Measurements from ENCODE around the gene RHBDL3.

The RHBDL3 gene

GRCh38 chr17:32269377-32269776 is 3.7 kb downstream of the RHBDL3 start:
- H3K9ac ChIP-seq (ENCODE audit: insufficient read length): no peak overlapping the region
- H3K27ac ChIP-seq: no peak overlapping the region
- H3K36me3 ChIP-seq (ENCODE audit: insufficient read depth, low read length): no peaks in the 10 kb centered on the region
- H3K9me3 ChIP-seq (ENCODE audit: low read depth, low read length): no peaks in the 10 kb centered on the region
- TF ChIP-seq EZH2 (IDR thresholded peaks at IDR 0.05) (no peak), FOXP2 (optimal IDR thresholded peaks at IDR 0.05; ENCODE audit: control extremely low read depth, extremely low read length, insufficient read depth) (no peak), POLR2AphosphoS5 (IDR thresholded peaks at IDR 0.05; ENCODE audit: borderline replicate concordance, low read depth, low read length) (no peak)
- no peak overlapping the region for H3K4me3 ChIP-seq
- no peak for DNase-seq (ENCODE audit: low read depth, low spot score)

- H3K27ac ChIP-seq: no peak overlapping the region
- H3K9me3 ChIP-seq (ENCODE audit: low read depth, low read length): no peaks in the 10 kb centered on the region
- no peak overlapping the region for H3K4me3 ChIP-seq
- TF ChIP-seq EZH2 (IDR thresholded peaks at IDR 0.05): no peak
- TF ChIP-seq FOXP2 (optimal IDR thresholded peaks at IDR 0.05; ENCODE audit: control extremely low read depth, extremely low read length, insufficient read depth): no peak
- TF ChIP-seq POLR2AphosphoS5 (IDR thresholded peaks at IDR 0.05; ENCODE audit: borderline replicate concordance, low read depth, low read length): no peak
- H3K36me3 ChIP-seq (ENCODE audit: insufficient read depth, low read length): no peaks in the 10 kb centered on the region
- DNase-seq (ENCODE audit: low read depth, low spot score): no peak
- H3K9ac ChIP-seq (ENCODE audit: insufficient read length): no peak overlapping the region
Measured at GRCh38 chr17:32271844-32272243, 6.2 kb downstream of the RHBDL3 start.

GRCh38 chr17:32274101-32274500 is 8.5 kb downstream of the RHBDL3 start:
- H3K9me3 ChIP-seq (ENCODE audit: low read depth, low read length): no peaks in the 10 kb centered on the region
- DNase-seq (ENCODE audit: low read depth, low spot score): no peak
- H3K36me3 ChIP-seq (ENCODE audit: insufficient read depth, low read length): no peaks in the 10 kb centered on the region
- TF ChIP-seq POLR2AphosphoS5 (IDR thresholded peaks at IDR 0.05; ENCODE audit: borderline replicate concordance, low read depth, low read length) (no peak), FOXP2 (optimal IDR thresholded peaks at IDR 0.05; ENCODE audit: control extremely low read depth, extremely low read length, insufficient read depth) (no peak), EZH2 (IDR thresholded peaks at IDR 0.05) (no peak)
- H3K27ac ChIP-seq: no peak overlapping the region
- no peak overlapping the region for H3K4me3 ChIP-seq
- H3K9ac ChIP-seq (ENCODE audit: insufficient read length): no peak overlapping the region

GRCh38 chr17:32274643-32275042 is 9.0 kb downstream of the RHBDL3 start:
- H3K9ac ChIP-seq (ENCODE audit: insufficient read length): no peak overlapping the region
- H3K27ac ChIP-seq: no peak overlapping the region
- no peak for DNase-seq (ENCODE audit: low read depth, low spot score)
- H3K9me3 ChIP-seq (ENCODE audit: low read depth, low read length): no peaks in the 10 kb centered on the region
- no peaks in the 10 kb centered on the region for H3K36me3 ChIP-seq (ENCODE audit: insufficient read depth, low read length)
- no peak for TF ChIP-seq EZH2 (IDR thresholded peaks at IDR 0.05)
- no peak for TF ChIP-seq FOXP2 (optimal IDR thresholded peaks at IDR 0.05; ENCODE audit: control extremely low read depth, extremely low read length, insufficient read depth)
- H3K4me3 ChIP-seq: no peak overlapping the region

- Histone ChIP-seq H3K27ac (no peak overlapping the region), H3K36me3 (ENCODE audit: insufficient read depth, low read length) (no peaks in the 10 kb centered on the region), H3K9me3 (ENCODE audit: low read depth, low read length) (no peaks in the 10 kb centered on the region), H3K4me3 (no peak overlapping the region), H3K9ac (ENCODE audit: insufficient read length) (no peak overlapping the region)
- TF ChIP-seq FOXP2 (optimal IDR thresholded peaks at IDR 0.05; ENCODE audit: control extremely low read depth, extremely low read length, insufficient read depth): no peak
- TF ChIP-seq EZH2 (IDR thresholded peaks at IDR 0.05): no peak
- no peak for TF ChIP-seq POLR2AphosphoS5 (IDR thresholded peaks at IDR 0.05; ENCODE audit: borderline replicate concordance, low read depth, low read length)
- DNase-seq (ENCODE audit: low read depth, low spot score): no peak
Measured at GRCh38 chr17:32275060-32276042, 9.7 kb downstream of the RHBDL3 start.

GRCh38 chr17:32276171-32276601 is 10.6 kb downstream of the RHBDL3 start:
- Histone ChIP-seq H3K36me3 (ENCODE audit: insufficient read depth, low read length) (no peaks in the 10 kb centered on the region), H3K4me3 (no peak overlapping the region), H3K9ac (ENCODE audit: insufficient read length) (no peak overlapping the region), H3K27ac (no peak overlapping the region), H3K9me3 (ENCODE audit: low read depth, low read length) (no peaks in the 10 kb centered on the region)
- DNase-seq (ENCODE audit: low read depth, low spot score): no peak
- TF ChIP-seq EZH2 (IDR thresholded peaks at IDR 0.05): no peak
- TF ChIP-seq POLR2AphosphoS5 (IDR thresholded peaks at IDR 0.05; ENCODE audit: borderline replicate concordance, low read depth, low read length): no peak
- TF ChIP-seq FOXP2 (optimal IDR thresholded peaks at IDR 0.05; ENCODE audit: control extremely low read depth, extremely low read length, insufficient read depth): no peak

GRCh38 chr17:32277284-32277683 is 11.7 kb downstream of the RHBDL3 start:
- no peak overlapping the region for H3K9ac ChIP-seq (ENCODE audit: insufficient read length)
- H3K4me3 ChIP-seq: no peak overlapping the region
- TF ChIP-seq FOXP2 (optimal IDR thresholded peaks at IDR 0.05; ENCODE audit: control extremely low read depth, extremely low read length, insufficient read depth): no peak
- no peak for TF ChIP-seq POLR2AphosphoS5 (IDR thresholded peaks at IDR 0.05; ENCODE audit: borderline replicate concordance, low read depth, low read length)
- TF ChIP-seq EZH2 (IDR thresholded peaks at IDR 0.05): no peak
- H3K9me3 ChIP-seq (ENCODE audit: low read depth, low read length): no peaks in the 10 kb centered on the region
- H3K36me3 ChIP-seq (ENCODE audit: insufficient read depth, low read length): no peaks in the 10 kb centered on the region
- H3K27ac ChIP-seq: no peak overlapping the region
- no peak for DNase-seq (ENCODE audit: low read depth, low spot score)

GRCh38 chr17:32278815-32279214 is 13.2 kb downstream of the RHBDL3 start:
- no peaks in the 10 kb centered on the region for H3K36me3 ChIP-seq (ENCODE audit: insufficient read depth, low read length)
- H3K27ac ChIP-seq: no peak overlapping the region
- TF ChIP-seq POLR2AphosphoS5 (IDR thresholded peaks at IDR 0.05; ENCODE audit: borderline replicate concordance, low read depth, low read length) (no peak), EZH2 (IDR thresholded peaks at IDR 0.05) (no peak), FOXP2 (optimal IDR thresholded peaks at IDR 0.05; ENCODE audit: control extremely low read depth, extremely low read length, insufficient read depth) (no peak)
- DNase-seq (ENCODE audit: low read depth, low spot score): no peak
- no peaks in the 10 kb centered on the region for H3K9me3 ChIP-seq (ENCODE audit: low read depth, low read length)
- H3K9ac ChIP-seq (ENCODE audit: insufficient read length): no peak overlapping the region
- no peak overlapping the region for H3K4me3 ChIP-seq
